ENCODE results near the gene DLX4.

- TF ChIP-seq, protein P1, sequence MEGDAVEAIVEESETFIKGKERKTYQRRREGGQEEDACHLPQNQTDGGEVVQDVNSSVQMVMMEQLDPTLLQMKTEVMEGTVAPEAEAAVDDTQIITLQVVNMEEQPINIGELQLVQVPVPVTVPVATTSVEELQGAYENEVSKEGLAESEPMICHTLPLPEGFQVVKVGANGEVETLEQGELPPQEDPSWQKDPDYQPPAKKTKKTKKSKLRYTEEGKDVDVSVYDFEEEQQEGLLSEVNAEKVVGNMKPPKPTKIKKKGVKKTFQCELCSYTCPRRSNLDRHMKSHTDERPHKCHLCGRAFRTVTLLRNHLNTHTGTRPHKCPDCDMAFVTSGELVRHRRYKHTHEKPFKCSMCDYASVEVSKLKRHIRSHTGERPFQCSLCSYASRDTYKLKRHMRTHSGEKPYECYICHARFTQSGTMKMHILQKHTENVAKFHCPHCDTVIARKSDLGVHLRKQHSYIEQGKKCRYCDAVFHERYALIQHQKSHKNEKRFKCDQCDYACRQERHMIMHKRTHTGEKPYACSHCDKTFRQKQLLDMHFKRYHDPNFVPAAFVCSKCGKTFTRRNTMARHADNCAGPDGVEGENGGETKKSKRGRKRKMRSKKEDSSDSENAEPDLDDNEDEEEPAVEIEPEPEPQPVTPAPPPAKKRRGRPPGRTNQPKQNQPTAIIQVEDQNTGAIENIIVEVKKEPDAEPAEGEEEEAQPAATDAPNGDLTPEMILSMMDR (IDR thresholded peaks at IDR 0.05): no peak
- TF ChIP-seq POLR2AphosphoS5 (IDR thresholded peaks at IDR 0.05): no peak
These were observed 40.0 kb upstream of the DLX4 start for GRCh38 chr17:49928837-49929475.
